Activated T-cell treated with anti-CD3 and anti-CD28 coated beads for 4 hours (primary cell): ENCODE measurements around the gene ADAMTSL3.

Experiments
- DNase-seq: peaks from one replicate; pipeline ENCODE4 v3.0.0-alpha.2; 2020

Gene ADAMTSL3

GRCh38 chr15:83764201-83764838 lies 110.4 kb downstream of the ADAMTSL3 start:
- DNase-seq = no peak

- no peak for DNase-seq
Measured at GRCh38 chr15:83766339-83766738, 112.4 kb downstream of the ADAMTSL3 start.

- no peak for DNase-seq
Measured at GRCh38 chr15:83767741-83768140, 113.8 kb downstream of the ADAMTSL3 start.

GRCh38 chr15:83769411-83769999 lies 115.6 kb downstream of the ADAMTSL3 start:
- DNase-seq = no peak

GRCh38 chr15:83775738-83776137 lies 121.8 kb downstream of the ADAMTSL3 start:
- DNase-seq = no peak

GRCh38 chr15:83776986-83777385 lies 123.1 kb downstream of the ADAMTSL3 start:
- no peak for DNase-seq

GRCh38 chr15:83783227-83783626 lies 129.3 kb downstream of the ADAMTSL3 start:
- no peak for DNase-seq

- no peak for DNase-seq
Measured at GRCh38 chr15:83784975-83785374, 131.1 kb downstream of the ADAMTSL3 start.

- DNase-seq = no peak
Measured at GRCh38 chr15:83786336-83786735, 132.4 kb downstream of the ADAMTSL3 start.

GRCh38 chr15:83793069-83793468 lies 139.1 kb downstream of the ADAMTSL3 start:
- DNase-seq = no peak

- DNase-seq = no peak
Measured at GRCh38 chr15:83794209-83794608, 140.3 kb downstream of the ADAMTSL3 start.

- no peak for DNase-seq
Measured at GRCh38 chr15:83809345-83809744, 155.4 kb downstream of the ADAMTSL3 start.

- DNase-seq = no peak
Measured at GRCh38 chr15:83810110-83810509, 156.2 kb downstream of the ADAMTSL3 start.

- no peak for DNase-seq
Measured at GRCh38 chr15:83813682-83814081, 159.8 kb downstream of the ADAMTSL3 start.

GRCh38 chr15:83815506-83815905 lies 161.6 kb downstream of the ADAMTSL3 start:
- DNase-seq = no peak

GRCh38 chr15:83816124-83816883 lies 162.4 kb downstream of the ADAMTSL3 start:
- DNase-seq = no peak

- DNase-seq = no peak
Measured at GRCh38 chr15:83818591-83818990, 164.7 kb downstream of the ADAMTSL3 start.

GRCh38 chr15:83830381-83830780 lies 176.5 kb downstream of the ADAMTSL3 start:
- no peak for DNase-seq

- DNase-seq = no peak
Measured at GRCh38 chr15:83833569-83833968, 179.6 kb downstream of the ADAMTSL3 start.

GRCh38 chr15:83835479-83835878 lies 181.6 kb downstream of the ADAMTSL3 start:
- no peak for DNase-seq

- DNase-seq = no peak
Measured at GRCh38 chr15:83837945-83838571, 184.1 kb downstream of the ADAMTSL3 start.

GRCh38 chr15:83838763-83839162 lies 184.8 kb downstream of the ADAMTSL3 start:
- DNase-seq = no peak

- no peak for DNase-seq
Measured at GRCh38 chr15:83842281-83842680, 188.4 kb downstream of the ADAMTSL3 start.

- no peak for DNase-seq
Measured at GRCh38 chr15:83843471-83843871, 189.5 kb downstream of the ADAMTSL3 start.
